ENCODE results near the gene TTC22.

The TTC22 gene

DNA sequence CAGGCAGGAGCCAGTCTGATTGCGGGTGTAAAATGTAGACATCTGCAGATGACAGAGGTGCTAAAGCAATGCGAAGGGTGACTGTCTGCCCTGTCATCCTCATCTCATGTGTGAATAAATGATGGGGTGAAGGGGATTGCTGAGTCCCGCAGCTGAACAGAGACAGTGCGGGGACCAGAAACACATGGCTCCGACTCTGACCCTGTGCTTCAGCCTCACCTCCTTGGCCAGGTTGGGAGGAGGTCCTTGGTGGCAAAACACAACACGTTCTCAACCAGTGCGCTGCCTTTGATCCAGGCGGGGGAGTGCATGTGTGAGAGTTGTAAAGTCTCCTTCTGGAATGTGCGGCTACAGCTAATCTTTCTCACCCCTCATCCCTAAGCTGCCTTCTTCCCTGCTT, 32.0 kb upstream of the TTC22 start:
- DNase-seq: no peak

DNA sequence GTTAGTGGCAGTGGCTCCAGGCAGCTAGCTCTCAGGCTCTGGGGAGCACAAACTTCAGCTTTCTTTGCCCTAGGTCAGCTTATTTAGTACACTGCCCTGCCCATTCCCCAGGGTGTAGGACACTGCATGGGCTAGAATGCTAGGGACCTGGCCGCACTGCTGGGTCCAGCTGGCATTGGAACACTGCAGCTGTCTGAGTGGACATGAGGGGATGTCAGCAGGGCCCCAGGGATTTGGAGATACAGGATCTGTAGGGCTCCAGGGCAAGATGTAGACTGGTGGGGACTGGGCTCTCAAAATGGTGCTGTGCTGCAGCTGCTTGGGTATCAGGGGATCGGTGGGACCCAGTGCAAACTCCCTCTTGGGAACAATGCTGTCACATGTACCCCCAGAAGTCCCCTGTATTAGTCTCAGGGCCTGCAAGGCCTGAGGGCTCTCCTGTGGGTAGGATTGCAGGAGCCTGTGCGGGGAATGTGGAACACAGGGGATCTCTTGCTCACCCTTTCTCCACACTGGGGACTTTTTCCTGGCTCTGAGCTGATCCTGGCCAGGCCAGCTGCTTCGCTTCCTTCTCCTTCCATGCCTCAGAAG, 25.2 kb upstream of the TTC22 start:
- no peak for DNase-seq

DNA sequence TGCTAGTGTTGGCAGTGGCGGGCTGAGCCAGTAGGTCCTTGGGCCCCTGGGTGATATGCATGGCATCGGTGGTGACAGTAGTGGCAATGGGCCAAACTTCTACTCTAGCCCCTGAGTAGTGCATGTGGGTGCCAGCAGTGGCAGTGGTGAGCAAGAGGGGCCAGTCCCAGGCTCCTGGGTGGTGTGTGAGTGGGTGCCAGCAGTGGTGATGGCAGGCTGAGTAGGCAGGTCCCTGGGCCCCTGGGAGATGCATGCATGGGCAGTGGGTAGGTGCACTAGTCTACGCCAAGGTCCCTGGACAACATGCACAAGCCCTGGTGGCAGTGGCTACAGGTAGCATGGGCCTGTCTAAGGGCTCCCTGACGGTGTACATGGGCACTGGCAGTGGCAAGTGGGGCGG, 24.6 kb upstream of the TTC22 start:
- DNase-seq: no peak

DNA sequence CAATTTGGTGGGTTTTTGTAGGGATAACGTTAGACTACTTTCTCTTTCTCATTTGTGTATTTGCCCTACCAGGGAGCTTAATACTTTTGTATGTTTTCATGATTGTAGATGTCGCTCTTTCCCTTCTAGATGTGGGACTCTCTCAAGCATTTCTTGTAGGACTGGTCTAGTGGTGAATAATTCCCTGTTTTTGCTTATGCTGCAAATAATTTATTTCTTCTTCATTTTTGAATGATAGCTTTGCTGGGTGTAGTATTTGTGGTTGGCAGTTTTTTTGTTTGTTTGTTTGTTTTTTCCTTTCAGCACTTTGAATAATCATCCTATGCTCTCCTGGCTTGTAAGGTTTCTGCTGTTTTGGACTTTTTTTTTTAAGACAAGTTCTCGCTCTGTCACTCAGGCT, 22.5 kb upstream of the TTC22 start:
- DNase-seq: no peak

DNA sequence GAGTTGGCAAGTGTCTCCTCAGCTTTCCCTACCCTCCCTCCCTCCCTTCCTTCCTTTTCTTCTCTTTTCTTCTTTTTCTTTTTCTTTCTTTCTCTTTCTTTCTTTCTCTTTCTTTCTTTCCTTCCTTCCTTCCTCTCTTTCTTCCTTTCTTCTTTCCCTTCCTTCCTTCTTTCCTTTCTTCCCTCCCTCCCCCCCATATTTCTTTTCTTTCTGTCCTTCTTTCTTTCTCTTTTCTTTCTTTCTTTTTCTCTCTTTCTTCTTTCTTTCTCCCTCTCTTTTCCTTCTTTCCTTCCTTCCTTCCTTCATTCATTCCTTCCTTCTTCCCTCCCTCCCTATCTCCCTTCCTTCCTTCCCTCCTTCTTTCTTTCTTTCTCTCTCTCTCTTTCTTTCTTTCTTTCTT, 18.6 kb upstream of the TTC22 start:
- DNase-seq: no peak

DNA sequence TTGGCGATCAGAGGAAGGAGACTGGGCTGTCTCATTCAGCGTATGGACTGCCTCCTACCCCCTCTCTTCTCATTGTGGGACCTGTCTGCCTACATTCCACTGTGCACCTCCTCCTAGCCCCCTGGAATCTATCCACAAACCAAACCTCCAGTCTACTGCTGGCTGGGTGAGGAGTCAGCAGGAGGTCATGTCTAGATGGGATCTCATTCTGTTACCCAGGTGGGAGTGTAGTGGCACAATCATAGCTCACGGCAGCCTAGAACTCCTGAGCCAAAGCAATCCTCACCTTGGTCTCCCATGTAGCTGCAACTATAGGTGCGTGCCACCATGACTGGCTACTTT, 18.0 kb upstream of the TTC22 start:
- no peak for DNase-seq

DNA sequence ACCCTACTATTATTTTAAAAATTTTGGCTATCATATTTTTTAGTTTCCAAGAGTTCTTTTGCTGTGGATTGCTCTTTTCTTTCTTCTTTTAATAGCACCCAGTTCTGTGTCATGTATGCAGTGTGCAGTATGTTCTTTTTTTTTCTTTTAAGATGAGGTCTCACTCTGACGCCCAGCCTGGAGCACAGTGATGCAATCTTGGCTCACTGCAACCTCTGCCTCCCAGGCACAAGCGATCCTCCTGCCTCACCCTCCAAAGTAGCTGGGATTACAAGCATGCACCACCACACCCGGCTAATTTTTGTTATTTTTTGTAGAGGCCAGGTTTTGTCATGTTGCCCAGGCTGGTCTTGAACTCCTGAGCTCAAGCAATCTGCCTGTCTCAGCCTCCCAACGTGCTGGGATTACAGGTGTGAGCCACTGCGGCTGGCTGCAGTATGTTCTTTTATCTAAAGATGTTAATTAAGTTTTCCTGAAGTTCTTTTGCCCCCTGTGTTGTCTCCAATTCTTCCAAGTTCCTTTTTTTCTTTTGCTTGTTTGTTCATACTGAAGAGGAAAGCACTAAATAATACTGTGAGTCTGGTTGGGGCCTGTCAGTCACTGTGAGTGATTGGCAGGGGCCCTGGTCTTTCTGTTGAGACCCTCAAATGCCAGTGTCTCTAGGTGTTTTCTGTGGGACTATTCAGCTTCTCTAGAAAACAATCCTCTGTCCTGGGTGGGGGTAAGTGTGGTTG, 17.5 kb upstream of the TTC22 start:
- no peak for DNase-seq

DNA sequence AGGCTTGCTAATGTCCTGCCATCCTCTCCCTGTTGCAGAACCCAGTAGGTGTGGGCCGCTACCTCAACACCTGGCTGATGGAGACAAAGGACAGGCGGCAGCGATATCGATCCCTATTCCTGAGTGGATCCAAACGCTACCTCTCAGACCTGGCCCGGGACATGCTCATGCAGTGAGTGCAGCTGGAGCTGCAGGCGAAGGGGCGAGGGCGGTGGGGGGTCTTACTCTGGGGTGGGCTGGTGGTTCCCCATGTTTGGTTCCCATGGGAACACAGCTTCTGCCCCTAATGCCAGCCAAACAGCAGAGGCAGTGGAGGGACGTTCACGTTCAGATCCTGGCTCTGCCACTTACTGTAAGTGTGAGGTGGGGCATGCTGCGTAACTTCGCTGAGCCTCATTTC, 15.8 kb upstream of the TTC22 start:
- DNase-seq: no peak

DNA sequence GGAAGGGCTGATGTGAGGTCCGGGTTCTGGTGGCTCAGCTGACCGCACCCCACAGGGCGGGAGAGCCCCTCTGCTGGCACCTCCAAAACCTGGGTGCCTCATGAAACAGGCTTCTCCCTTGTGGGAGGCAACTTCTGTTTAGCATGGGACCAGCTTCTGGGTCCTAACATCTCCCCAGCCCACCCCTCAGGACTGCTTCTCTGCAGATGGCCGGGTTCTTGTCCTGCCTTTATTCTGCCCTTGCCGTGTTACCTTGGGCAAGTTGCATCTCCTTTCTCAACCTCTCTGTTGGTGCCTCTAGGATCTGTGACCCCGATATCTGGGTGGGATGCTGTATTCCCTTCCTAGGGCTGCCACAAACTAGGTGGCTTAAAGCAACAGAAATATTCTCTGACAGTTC, 15.0 kb upstream of the TTC22 start:
- DNase-seq: no peak

DNA sequence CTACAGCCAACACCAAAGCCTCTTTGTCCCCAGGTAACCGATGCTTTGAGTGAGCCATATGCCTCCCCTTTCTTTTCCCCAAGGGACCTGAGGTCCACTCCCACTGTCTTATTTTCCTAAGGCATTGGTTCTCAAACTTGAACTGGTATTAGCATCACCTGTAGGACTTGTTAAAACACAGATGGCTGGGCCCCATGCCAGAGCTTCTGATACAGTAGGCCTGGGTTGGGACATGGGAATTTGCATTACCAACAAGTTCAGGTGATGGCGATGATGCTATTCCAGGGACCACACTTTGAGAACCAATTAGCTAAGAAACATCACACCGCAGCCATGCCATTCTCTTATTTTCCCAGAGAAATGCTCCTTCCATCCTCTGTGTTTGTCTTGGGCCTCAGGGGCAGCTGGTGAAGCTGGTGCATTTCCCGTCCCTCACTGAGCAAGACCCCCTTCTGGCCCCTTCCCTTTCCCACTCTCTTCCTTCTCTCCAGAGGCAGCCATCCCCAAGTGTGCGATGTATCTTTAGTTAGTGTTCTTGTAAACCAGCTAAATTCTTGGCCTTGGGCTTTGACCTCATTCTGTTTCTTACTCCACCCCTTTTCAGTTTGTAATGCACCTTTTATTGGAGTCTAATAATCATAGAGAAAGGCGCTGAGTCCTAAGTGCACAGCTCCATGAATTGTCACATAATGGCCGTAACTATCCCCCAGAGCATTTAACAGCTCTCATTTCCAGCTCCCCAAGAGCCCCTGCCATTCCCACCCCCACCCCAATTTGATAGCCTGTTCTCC, 14.2 kb upstream of the TTC22 start:
- DNase-seq: peak; percentile 8

DNA sequence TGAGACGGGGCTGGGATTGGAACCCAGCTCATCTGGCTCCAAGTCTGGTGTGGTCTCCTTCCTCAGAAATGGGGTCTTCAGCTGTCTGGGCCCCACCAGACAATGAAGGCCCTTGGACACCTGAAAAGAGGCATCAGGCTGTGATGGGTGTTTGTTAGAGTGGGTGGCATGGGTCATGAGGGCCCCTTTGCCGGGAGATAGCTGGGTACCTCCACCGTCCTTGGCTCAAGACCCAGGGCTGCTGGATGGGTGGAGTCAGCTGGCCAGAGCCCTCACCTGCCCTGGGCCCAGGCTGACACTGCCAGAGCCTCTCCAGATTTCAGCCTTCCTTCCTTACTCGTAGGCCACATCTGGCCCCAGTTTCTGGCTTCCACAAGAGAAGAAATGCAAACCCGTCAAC, 13.4 kb upstream of the TTC22 start:
- DNase-seq: no peak

DNA sequence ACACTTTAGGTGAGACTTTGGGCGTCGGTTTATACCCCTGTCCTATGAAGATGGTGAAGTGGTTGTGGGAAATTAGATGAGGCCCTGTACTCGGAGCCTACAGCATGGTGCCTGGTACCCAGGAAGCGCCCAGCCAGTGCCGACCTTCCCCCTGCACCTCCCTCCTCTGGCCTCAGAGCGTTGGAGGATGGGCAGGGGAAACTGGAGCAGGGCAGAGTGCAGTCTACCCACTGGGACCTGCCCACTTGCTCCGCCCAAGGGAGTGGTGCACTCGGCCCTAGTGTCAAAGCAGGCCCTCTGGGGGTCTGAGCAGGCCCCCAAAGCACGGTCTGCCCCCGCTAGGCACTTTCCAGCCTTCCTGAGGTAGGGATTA, 13.0 kb upstream of the TTC22 start:
- DNase-seq: no peak

DNA sequence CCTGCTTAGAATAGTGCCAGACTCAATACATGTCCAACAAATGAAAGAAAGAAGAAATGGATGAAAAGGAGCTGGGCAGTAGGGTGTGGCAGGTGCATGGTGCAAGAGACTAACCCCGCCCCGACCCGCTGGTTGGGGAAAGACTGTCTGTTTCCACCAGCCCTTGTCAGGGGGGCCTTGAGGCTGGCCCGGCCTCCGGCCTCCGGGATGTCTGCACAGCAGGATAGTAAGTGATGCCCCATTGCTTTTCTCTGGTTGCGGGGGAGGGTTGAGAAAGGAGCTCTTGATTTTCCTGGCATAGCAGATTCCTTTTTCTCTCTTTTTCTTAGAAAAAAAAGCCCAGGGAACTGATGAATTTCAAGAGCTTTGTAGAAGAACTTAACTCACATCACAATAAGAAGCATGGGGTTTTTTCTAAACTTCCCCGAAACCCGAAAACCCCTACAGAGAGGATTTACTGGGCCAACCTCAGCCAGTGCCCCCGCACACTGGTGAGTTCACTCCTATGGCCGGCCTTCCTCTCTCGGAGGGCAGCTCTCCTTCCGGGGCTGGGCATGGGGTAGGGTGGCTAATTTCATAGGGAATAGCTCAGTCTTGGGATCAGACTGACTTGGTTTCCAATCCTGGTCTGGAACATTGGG, 12.5 kb upstream of the TTC22 start:
- DNase-seq: no peak

DNA sequence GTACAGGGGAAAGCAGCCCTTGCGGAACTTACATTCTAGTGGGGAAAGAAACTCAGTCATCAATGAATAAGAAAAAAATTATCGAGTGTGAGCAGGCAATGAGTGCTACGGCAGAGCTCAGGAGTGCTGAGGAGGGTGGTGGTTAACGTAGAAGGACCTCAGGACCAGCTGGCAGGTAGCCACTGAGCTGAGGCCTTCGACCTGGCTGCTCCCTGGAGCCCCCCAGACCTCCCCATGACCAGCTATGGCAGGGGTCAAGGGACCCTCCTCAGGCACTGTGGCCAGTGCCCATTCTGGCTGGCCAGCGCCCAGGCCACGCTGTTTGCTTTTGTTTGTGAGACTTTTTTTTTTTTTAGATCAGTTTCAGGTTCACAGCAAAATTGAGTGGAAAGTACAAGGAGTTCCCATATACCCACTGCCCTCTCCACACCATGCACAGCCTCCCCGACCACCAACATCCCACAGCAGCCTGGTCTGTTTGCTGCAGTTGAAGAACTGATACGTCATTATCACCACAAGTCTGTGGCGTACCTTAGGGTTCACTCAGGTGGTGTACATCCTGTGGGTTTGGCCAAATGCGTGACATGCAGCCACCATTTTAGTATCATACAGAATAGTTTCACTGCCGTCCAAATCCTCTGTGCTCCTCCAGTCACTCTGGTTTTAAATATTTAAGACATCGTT, 11.8 kb upstream of the TTC22 start:
- no peak for DNase-seq

DNA sequence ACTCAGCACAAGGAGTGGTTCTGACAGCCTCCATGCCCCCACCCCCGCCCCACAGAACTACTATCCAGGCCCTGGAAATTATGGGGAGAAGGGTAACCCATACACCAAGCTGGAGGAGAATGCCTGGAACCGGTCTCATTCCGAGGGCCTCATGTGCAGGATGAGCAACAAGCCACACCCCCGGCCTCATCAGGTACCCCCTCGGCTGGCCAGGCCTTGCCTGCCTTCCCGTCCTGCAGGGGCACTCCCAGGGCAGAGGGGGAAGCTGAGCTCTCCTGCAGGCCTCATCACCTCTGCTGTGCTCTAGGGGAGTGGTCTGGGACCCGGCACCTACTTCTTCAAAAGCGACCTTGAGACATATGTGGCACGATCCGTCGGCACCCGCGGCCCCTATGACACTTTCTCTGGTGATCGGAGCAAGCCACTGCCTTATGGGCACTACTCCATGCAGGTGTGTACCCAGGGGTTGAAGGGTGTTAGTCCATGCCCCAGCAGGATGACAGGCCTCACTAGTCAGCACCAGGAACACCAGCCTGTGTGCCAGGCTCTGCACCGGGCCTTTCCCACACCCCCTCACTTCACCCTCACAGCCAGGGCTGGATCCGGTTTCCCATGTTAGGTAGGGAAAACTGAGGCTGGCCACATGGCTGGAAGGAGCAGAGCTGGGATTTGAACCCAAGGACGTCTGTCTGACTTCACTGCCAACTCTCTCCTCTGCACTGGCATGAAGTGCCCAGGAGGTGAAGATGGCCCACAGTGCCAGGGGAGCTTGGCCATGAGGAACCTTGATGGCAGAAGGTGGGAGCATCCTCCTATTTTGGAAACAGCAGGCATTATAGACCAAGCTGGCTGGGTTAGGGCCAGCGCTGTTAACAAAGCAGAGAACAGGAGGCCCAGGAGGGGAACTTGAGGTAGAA, 10.9 kb upstream of the TTC22 start:
- no peak for DNase-seq

DNA sequence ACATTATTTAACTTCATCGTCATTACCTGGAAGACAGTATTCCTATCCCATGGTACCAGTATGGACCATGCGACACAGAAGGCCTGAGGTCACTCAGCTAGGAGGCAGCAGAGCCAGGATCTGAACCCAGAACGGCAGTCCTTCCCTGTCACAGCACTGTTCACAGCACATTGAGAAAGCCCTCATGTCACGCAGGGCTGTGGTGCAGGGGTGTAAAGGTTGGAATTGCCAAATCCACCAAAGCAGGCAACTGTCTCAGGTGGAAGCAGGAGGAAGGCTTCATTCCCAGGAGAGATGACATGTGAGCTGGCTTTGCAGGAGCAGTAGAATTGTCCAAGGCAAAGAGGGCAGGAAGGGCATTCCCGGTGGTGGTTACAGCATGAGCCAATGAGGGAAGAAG, 9.9 kb upstream of the TTC22 start:
- DNase-seq: no peak

DNA sequence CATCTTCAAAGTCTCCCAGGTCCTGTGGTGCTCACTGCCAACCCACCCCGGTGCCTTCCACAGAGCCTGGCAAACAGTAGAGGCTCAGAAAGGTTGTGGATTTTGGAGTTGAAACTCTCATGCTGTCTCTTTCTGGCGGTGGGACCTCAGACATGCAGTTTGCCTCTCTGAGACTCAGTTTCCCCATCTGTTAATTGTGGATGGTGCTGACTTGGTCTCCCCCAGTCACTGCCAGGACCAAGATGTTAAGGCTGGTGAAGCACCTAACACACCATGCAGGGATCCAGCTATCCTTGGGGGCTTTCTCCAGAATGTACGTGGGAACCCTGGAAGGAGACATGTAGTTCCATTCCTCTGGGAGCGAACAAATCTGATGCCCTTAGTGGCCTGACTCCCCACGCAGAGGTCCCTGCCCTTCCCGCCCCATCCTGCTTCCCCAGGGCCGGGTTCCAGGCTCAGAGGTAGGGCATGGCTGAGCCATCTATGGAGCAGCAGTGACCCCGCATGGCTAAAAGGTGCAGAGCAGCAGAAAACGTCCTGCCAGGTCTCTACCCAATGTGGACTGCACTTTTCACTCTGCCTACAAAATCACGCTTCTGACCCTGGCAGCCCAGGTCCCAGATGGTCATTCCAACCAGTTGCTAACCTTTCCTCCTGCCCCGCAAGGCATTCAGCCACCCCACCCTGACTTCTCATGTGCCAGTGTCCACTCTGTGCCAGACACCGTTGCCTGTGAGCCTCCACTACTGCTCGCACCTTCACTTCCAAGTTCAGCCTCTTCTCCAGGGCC, 9.2 kb upstream of the TTC22 start:
- peak; percentile 5 for DNase-seq

DNA sequence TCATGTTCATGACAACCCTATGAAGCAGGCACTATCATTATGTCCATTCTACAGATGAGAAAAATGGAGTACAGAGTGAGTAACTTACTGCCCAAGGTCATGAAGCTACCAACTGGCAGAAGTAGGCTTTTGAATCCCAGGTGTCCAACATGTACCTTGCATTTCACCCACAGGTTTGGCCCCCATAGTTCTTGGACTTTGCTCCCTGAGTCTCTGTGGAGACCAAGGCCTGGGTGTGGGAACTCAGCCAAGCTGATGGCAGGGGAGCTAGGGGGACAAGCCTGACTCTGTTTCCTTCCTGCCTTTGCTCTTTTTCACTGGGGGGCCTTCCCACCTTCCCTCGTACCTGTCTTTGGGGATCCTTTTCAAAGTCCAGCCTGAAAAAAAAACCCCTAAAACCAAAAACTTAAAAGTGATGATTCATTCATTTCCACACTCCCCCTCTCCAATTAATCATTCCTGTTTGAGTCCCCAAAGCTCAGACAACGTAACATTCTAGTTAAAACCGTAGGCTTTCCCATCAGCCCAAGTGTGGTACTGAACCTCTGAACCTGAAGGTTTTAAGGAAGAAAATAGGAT, 8.5 kb upstream of the TTC22 start:
- DNase-seq: no peak

DNA sequence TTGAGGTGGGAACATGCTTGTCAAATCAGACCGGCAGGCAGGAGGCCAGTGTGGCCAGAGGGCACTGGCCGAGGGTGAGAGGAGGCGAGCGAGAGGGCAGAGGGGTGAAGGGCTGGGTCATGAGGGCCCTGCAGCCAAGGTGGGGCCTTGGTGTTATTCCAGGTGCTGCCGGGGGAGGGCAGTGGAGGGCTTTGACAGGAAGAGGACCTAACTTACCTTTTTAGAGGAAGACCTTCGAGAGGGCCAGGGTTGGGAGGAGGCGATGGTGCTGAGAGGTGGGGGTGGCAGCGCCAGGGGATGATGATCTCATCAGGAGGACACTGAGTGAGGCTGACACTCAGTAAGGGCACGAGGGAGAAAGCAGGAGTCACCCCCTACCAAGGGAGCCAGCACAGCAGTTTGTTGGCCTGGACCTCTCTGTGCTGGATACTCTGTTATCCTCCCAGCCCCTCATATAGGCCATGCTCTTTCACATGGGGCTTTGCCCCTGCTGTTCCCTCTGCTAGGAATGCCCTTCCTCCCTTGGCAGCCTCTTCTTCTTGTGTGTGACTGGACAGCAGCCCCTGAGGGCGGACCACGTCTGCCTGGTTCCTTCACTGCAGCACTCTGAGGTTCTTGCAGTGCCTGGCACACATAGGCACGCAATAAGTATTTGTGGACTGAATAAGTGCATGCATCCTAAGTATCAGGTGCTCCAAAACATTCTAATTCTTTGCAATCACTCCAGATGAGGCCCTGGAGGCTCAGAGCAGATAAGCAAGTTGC, 7.5 kb upstream of the TTC22 start:
- DNase-seq: no peak

DNA sequence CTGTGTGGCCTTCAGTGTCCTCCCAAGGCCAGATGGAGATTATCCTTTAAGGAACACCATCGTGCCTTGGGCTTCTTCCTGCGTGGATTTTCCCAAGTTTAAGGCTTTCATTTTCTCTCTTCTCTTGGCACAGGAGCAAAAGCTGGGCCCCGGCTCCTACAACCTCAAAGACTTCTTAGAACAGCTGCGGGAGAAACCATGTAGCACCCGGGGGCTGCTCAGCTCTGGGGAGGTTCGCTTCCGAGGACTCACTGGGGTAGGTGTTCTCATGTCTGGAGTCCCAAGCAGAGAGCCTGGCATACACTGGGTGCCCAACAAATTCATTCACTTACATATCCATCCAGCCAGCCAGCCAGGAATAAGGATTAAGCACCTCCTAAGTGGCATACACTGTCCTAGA, 6.6 kb upstream of the TTC22 start:
- DNase-seq: no peak

Measured in NCI-H524 treated with DMSO at 0.1 percent for 48 hours (cell line).